Neural progenitor cell (in vitro differentiated cells): Measurements from ENCODE around the gene TMEM106A. TPM values are rescaled to one million over a fixed set of nuclear protein-coding genes. Genes with fewer than 3 reads are reported as not detected.

Experiments
- DNase-seq: peaks from one replicate; pipeline ENCODE4 v3.0.0-alpha.2; 2016; ENCODE audit warnings: low spot score
- H2AFZ ChIP-seq: fragments of 200-600 bp; sonication (generic); replicated peaks from 2 replicates; pipeline ENCODE4 v1.6.1; 2016; ENCODE audit warnings: antibody characterized with exemption
- H3F3A ChIP-seq: fragments of 200-600 bp; sonication (generic); 2 replicates; pipeline ENCODE4 v1.6.1; 2016; ENCODE audit warnings: antibody characterized with exemption, low read depth
- H3K27ac ChIP-seq: fragments of 200-600 bp; sonication (generic); 2 replicates; pipeline ENCODE4 v1.5.1; 2016; ENCODE audit warnings: mild to moderate bottlenecking
- H3K27me3 ChIP-seq: fragments of 200-600 bp; sonication (generic); 2 replicates; pipeline ENCODE4 v1.6.1; 2016; ENCODE audit warnings: mild to moderate bottlenecking, moderate library complexity
- H3K36me3 ChIP-seq: fragments of 200-600 bp; sonication (generic); 2 replicates; pipeline ENCODE4 v1.5.1; 2016
- H3K4me1 ChIP-seq: fragments of 200-600 bp; sonication (generic); 2 replicates; pipeline ENCODE4 v1.6.1; 2016; ENCODE audit warnings: mixed run types
- H3K4me2 ChIP-seq: fragments of 200-600 bp; sonication (generic); 2 replicates; pipeline ENCODE4 v1.6.1; 2016
- H3K4me3 ChIP-seq: fragments of 200-600 bp; sonication (generic); 2 replicates; pipeline ENCODE4 v1.5.1; 2016
- H3K79me2 ChIP-seq: fragments of 200-600 bp; sonication (generic); 2 replicates; pipeline ENCODE4 v1.6.1; 2016; ENCODE audit warnings: low read depth
- H3K9ac ChIP-seq: fragments of 200-600 bp; sonication (generic); 2 replicates; pipeline ENCODE4 v1.6.1; 2016
- H3K9me3 ChIP-seq: fragments of 200-600 bp; sonication (generic); 2 replicates; pipeline ENCODE4 v1.5.1; 2016; ENCODE audit warnings: low read depth
- H4K20me1 ChIP-seq: fragments of 200-600 bp; sonication (generic); 2 replicates; pipeline ENCODE4 v1.6.1; 2016; ENCODE audit warnings: low read depth
- H3K27ac Mint-ChIP-seq: 3 replicates; pipeline ENCODE4 v1.8.0; 2021; ENCODE audit warnings: mixed read lengths
- H3K27me3 Mint-ChIP-seq: 2 replicates; pipeline ENCODE4 v1.8.0; 2022; ENCODE audit warnings: low read depth, mild to moderate bottlenecking, inconsistent platforms, moderate library complexity, mixed read lengths; ENCODE audit not compliant: insufficient read depth
- H3K36me3 Mint-ChIP-seq: 3 replicates; pipeline ENCODE4 v1.8.0; 2021; ENCODE audit warnings: mixed read lengths
- H3K4me1 Mint-ChIP-seq: 3 replicates; pipeline ENCODE4 v1.8.0; 2021; ENCODE audit warnings: mixed read lengths
- H3K4me3 Mint-ChIP-seq: 3 replicates; pipeline ENCODE4 v1.8.0; 2021; ENCODE audit warnings: mild to moderate bottlenecking, moderate library complexity, mixed read lengths
- H3K9me3 Mint-ChIP-seq: 3 replicates; pipeline ENCODE4 v1.8.0; 2020; ENCODE audit warnings: mixed read lengths
- CTCF ChIP-seq: fragments of 200-600 bp; sonication (generic); IDR thresholded peaks from 2 replicates; pipeline ENCODE4 v1.5.1; 2017; ENCODE audit warnings: antibody characterized with exemption, mild to moderate bottlenecking
- EZH2 ChIP-seq: fragments of 200-600 bp; sonication (generic); IDR thresholded peaks from 2 replicates; pipeline ENCODE4 v1.6.1; 2017; ENCODE audit warnings: antibody characterized with exemption, mild to moderate bottlenecking, moderate library complexity
- EZH2phosphoT487 ChIP-seq: fragments of 200-600 bp; sonication (generic); IDR thresholded peaks from 2 replicates; pipeline ENCODE4 v1.6.1; 2017; ENCODE audit warnings: antibody characterized with exemption
- total RNA-seq: library from RNA; depleted of rRNA; stranded (reverse); fragments of >200 nt; gene quantifications from 2 replicates; pipeline ENCODE4 v1.2.3, GENCODE V29; 2015; ENCODE audit warnings: low replicate concordance

The TMEM106A gene
- total RNA-seq, 1 donor from 2014 or later: 1.7 TPM

- Mint-ChIP-seq H3K9me3 (no peaks in the 10 kb centered on the region), H3K36me3 (no peaks in the 10 kb centered on the region), H3K4me1 (peaks cover under 1% of the 10 kb centered on the region), H3K27me3 (peaks cover 4% of the 10 kb centered on the region), H3K4me3 (no peak overlapping the region), H3K27ac (no peak overlapping the region)
- no peak for DNase-seq
- Histone ChIP-seq H4K20me1 (no peaks in the 10 kb centered on the region), H3K9me3 (no peaks in the 10 kb centered on the region), H3K27ac (no peak overlapping the region), H3K4me3 (no peak overlapping the region), H2AFZ (no peak overlapping the region), H3K4me2 (no peak overlapping the region), H3K9ac (no peak overlapping the region), H3K79me2 (no peaks in the 10 kb centered on the region), H3K27me3 (no peaks in the 10 kb centered on the region), H3K36me3 (no peaks in the 10 kb centered on the region), H3K4me1 (peaks cover 1% of the 10 kb centered on the region), H3F3A (peaks cover 7% of the 10 kb centered on the region)
- TF ChIP-seq EZH2: no peak
- TF ChIP-seq CTCF: no peak
- TF ChIP-seq EZH2phosphoT487: no peak
Observed at GRCh38 chr17:43217614-43218087, 6.0 kb downstream of the TMEM106A start.

DNA sequence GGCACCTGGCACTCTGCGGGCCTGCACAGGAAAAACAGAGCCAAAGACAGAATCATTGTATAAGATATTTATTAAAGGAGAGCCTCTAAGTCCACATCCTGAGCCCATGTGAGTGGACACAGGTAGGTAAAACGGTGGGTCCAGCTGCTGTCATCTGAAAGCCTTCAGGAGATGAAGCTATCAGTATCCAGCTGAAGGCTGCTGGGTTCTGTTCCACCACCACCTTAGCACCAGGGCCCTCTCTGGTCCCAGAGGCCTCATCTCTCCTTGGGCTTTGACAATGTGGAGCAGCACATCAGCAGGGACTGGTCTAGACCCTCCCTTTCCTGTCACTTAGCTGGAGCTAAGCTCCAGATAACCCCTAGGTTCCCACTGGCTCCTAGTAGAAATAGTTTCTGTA lies 7.3 kb downstream of the TMEM106A start:
- H3K9me3 Mint-ChIP-seq: no peaks in the 10 kb centered on the region

GRCh38 chr17:43219746-43220380 lies 8.2 kb downstream of the TMEM106A start:
- TF ChIP-seq EZH2phosphoT487: no peak
- TF ChIP-seq CTCF: no peak
- TF ChIP-seq EZH2: no peak

More for the DNA sequence above, 7.3 kb downstream of the TMEM106A start:
- H3K4me1 ChIP-seq: no peaks in the 10 kb centered on the region
- H3K4me3 ChIP-seq: no peak overlapping the region
- Mint-ChIP-seq H3K4me1 (peaks cover 2% of the 10 kb centered on the region), H3K27ac (no peak overlapping the region), H3K27me3 (peaks cover 4% of the 10 kb centered on the region), H3K36me3 (no peaks in the 10 kb centered on the region), H3K4me3 (no peak overlapping the region)
- no peaks in the 10 kb centered on the region for H3K79me2 ChIP-seq
- H2AFZ ChIP-seq: no peak overlapping the region
- no peak overlapping the region for H3K4me2 ChIP-seq
- no peaks in the 10 kb centered on the region for H3K36me3 ChIP-seq
- no peaks in the 10 kb centered on the region for H3K27me3 ChIP-seq
- no peaks in the 10 kb centered on the region for H3F3A ChIP-seq
- TF ChIP-seq EZH2phosphoT487 (no peak), CTCF (no peak), EZH2 (no peak)
- no peak overlapping the region for H3K27ac ChIP-seq
- H4K20me1 ChIP-seq: no peaks in the 10 kb centered on the region
- no peaks in the 10 kb centered on the region for H3K9me3 ChIP-seq
- H3K9ac ChIP-seq: no peak overlapping the region
- no peak for DNase-seq

More at GRCh38 chr17:43219746-43220380, 8.2 kb downstream of the TMEM106A start:
- Histone ChIP-seq H3K4me2 (no peak overlapping the region), H4K20me1 (no peaks in the 10 kb centered on the region), H3K36me3 (no peaks in the 10 kb centered on the region), H3K27me3 (no peaks in the 10 kb centered on the region), H3K9me3 (no peaks in the 10 kb centered on the region), H2AFZ (no peak overlapping the region), H3F3A (no peaks in the 10 kb centered on the region), H3K27ac (no peak overlapping the region), H3K9ac (no peak overlapping the region), H3K4me3 (no peak overlapping the region), H3K4me1 (no peaks in the 10 kb centered on the region), H3K79me2 (no peaks in the 10 kb centered on the region)
- peaks cover 4% of the 10 kb centered on the region for H3K27me3 Mint-ChIP-seq
- no peaks in the 10 kb centered on the region for H3K36me3 Mint-ChIP-seq
- peak overlapping the region; percentile 27 for H3K4me3 Mint-ChIP-seq
- H3K27ac Mint-ChIP-seq: peak overlapping the region; percentile 43
- H3K9me3 Mint-ChIP-seq: no peaks in the 10 kb centered on the region
- peaks cover 2% of the 10 kb centered on the region for H3K4me1 Mint-ChIP-seq
- no peak for DNase-seq
